H9 (cell line): ENCODE data around the gene HAND1. TPM values are rescaled to one million over a fixed set of nuclear protein-coding genes. Genes with fewer than 3 reads are reported as not detected.

Source experiments
- DNase-seq: peaks from one replicate; pipeline ENCODE4 v3.0.0-alpha.2; 2017
- H2AFZ ChIP-seq: one replicate; pipeline ENCODE4 v1.6.1; 2013; ENCODE audit warnings: mild to moderate bottlenecking, low read length, control low read depth, moderate library complexity
- H2AK5ac ChIP-seq: 2 replicates; pipeline ENCODE4 v1.6.1; 2013; ENCODE audit warnings: low read length, control low read depth, mixed read lengths; ENCODE audit not compliant: insufficient read length
- H2BK120ac ChIP-seq: one replicate; pipeline ENCODE4 v1.6.1; 2013; ENCODE audit warnings: low read depth, mild to moderate bottlenecking, low read length, control low read depth, inconsistent platforms; ENCODE audit not compliant: poor library complexity, severe bottlenecking
- H2BK12ac ChIP-seq: 2 replicates; pipeline ENCODE4 v1.6.1; 2013; ENCODE audit warnings: low read length, control low read depth, mixed read lengths, low read depth; ENCODE audit not compliant: insufficient read length
- H2BK15ac ChIP-seq: 2 replicates; pipeline ENCODE4 v1.6.1; 2013; ENCODE audit warnings: low read depth, low read length, control low read depth
- H2BK20ac ChIP-seq: one replicate; pipeline ENCODE4 v1.6.1; 2013; ENCODE audit warnings: low read depth, mild to moderate bottlenecking, low read length, control low read depth, inconsistent platforms; ENCODE audit not compliant: poor library complexity, severe bottlenecking
- H2BK5ac ChIP-seq: 2 replicates; pipeline ENCODE4 v1.6.1; 2013; ENCODE audit warnings: low read length, control low read depth, mixed read lengths; ENCODE audit not compliant: insufficient read length
- H3K14ac ChIP-seq: 2 replicates; pipeline ENCODE4 v1.6.1; 2013; ENCODE audit warnings: low read length, control low read depth; ENCODE audit not compliant: insufficient read depth
- H3K18ac ChIP-seq: 2 replicates; pipeline ENCODE4 v1.6.1; 2013; ENCODE audit warnings: low read depth, mild to moderate bottlenecking, mixed read lengths, low read length, control low read depth; ENCODE audit not compliant: insufficient read length
- H3K23ac ChIP-seq: 2 replicates; pipeline ENCODE4 v1.6.1; 2013; ENCODE audit warnings: low read length, control low read depth, mixed read lengths, low read depth; ENCODE audit not compliant: insufficient read length
- H3K23me2 ChIP-seq: 2 replicates; pipeline ENCODE4 v1.6.1; 2013; ENCODE audit warnings: low read depth, mild to moderate bottlenecking, mixed read lengths, low read length, control low read depth; ENCODE audit not compliant: insufficient read length, poor library complexity, severe bottlenecking
- H3K27ac ChIP-seq: 2 replicates; pipeline ENCODE4 v1.5.1; 2013; ENCODE audit warnings: low read length, control low read depth, mixed read lengths, low read depth; ENCODE audit not compliant: insufficient read length
- H3K27me3 ChIP-seq: 2 replicates; pipeline ENCODE4 v1.6.1; 2013; ENCODE audit warnings: low read length, control low read depth, inconsistent platforms; ENCODE audit not compliant: insufficient read depth
- H3K4ac ChIP-seq: 2 replicates; pipeline ENCODE4 v1.6.1; 2013; ENCODE audit warnings: low read depth, mild to moderate bottlenecking, control low read depth, inconsistent platforms, low read length, moderate library complexity
- H3K4me1 ChIP-seq: 2 replicates; pipeline ENCODE4 v1.6.1; 2013; ENCODE audit warnings: low read length, control low read depth, inconsistent platforms; ENCODE audit not compliant: insufficient read depth
- H3K4me2 ChIP-seq: 2 replicates; pipeline ENCODE4 v1.6.1; 2013; ENCODE audit warnings: low read length, control low read depth, mixed read lengths; ENCODE audit not compliant: insufficient read length, insufficient read depth
- H3K56ac ChIP-seq: 2 replicates; pipeline ENCODE4 v1.6.1; 2013; ENCODE audit warnings: low read depth, mild to moderate bottlenecking, mixed read lengths, low read length, control low read depth; ENCODE audit not compliant: insufficient read length
- H3K79me1 ChIP-seq: 2 replicates; pipeline ENCODE4 v1.6.1; 2013; ENCODE audit warnings: low read depth, mild to moderate bottlenecking, moderate library complexity, low read length, control low read depth, inconsistent platforms; ENCODE audit not compliant: insufficient read depth, poor library complexity, severe bottlenecking
- H3K79me2 ChIP-seq: 2 replicates; pipeline ENCODE4 v1.6.1; 2013; ENCODE audit warnings: low read length, control low read depth, inconsistent platforms; ENCODE audit not compliant: insufficient read depth
- H3K9ac ChIP-seq: 2 replicates; pipeline ENCODE4 v1.6.1; 2013; ENCODE audit warnings: low read length, control low read depth, mixed read lengths; ENCODE audit not compliant: insufficient read length; ENCODE audit errors: extremely low read depth
- H3K9me3 ChIP-seq: one replicate; pipeline ENCODE4 v1.6.1; 2013; ENCODE audit warnings: low read depth, low read length, inconsistent platforms; ENCODE audit not compliant: control insufficient read depth
- H3T11ph ChIP-seq: one replicate; pipeline ENCODE4 v1.6.1; 2013; ENCODE audit warnings: mild to moderate bottlenecking, low read length, control low read depth, inconsistent platforms
- H4K20me1 ChIP-seq: one replicate; pipeline ENCODE4 v1.6.1; 2013; ENCODE audit not compliant: control insufficient read depth, insufficient read length, insufficient read depth
- H4K5ac ChIP-seq: 2 replicates; pipeline ENCODE4 v1.6.1; 2013; ENCODE audit warnings: low read depth, mild to moderate bottlenecking, mixed read lengths, low read length, control low read depth; ENCODE audit not compliant: insufficient read length
- H4K8ac ChIP-seq: replicated peaks from 2 replicates; pipeline ENCODE4 v1.6.1; 2013; ENCODE audit warnings: low read length, control low read depth, mixed read lengths, low read depth; ENCODE audit not compliant: insufficient read length
- H4K91ac ChIP-seq: 2 replicates; pipeline ENCODE4 v1.6.1; 2013; ENCODE audit warnings: low read depth, mild to moderate bottlenecking, moderate library complexity, mixed read lengths, low read length, control low read depth; ENCODE audit not compliant: insufficient read length
- H3K27ac Mint-ChIP-seq, 3 experiments: 2 replicates in 2 of 3; 3 replicates in 1 of 3; pipeline ENCODE4 v1.8.0; 2020 to 2021; ENCODE audit warnings: mixed read lengths in 3 of 3, mild to moderate bottlenecking in 1 of 3, moderate library complexity in 1 of 3
- H3K27me3 Mint-ChIP-seq: 2 replicates; pipeline ENCODE4 v1.8.0; 2021; ENCODE audit warnings: low read depth, mild to moderate bottlenecking, moderate library complexity, mixed read lengths
- H3K36me3 Mint-ChIP-seq, 3 experiments: 2 replicates in 2 of 3; 3 replicates in 1 of 3; pipeline ENCODE4 v1.8.0; 2020 to 2021; ENCODE audit warnings: low read depth in 3 of 3, mixed read lengths in 3 of 3; ENCODE audit not compliant: insufficient read depth in 1 of 3
- H3K4me1 Mint-ChIP-seq, 2 experiments: 2 replicates each; pipeline ENCODE4 v1.8.0; 2020; ENCODE audit warnings: mixed read lengths in 2 of 2
- H3K4me3 Mint-ChIP-seq, 2 experiments: 2 replicates in 1 of 2; 3 replicates in 1 of 2; pipeline ENCODE4 v1.8.0; 2020 to 2021; ENCODE audit warnings: mild to moderate bottlenecking in 2 of 2, mixed read lengths in 2 of 2, moderate library complexity in 1 of 2
- H3K9me3 Mint-ChIP-seq, 2 experiments: 2 replicates in 1 of 2; 3 replicates in 1 of 2; pipeline ENCODE4 v1.8.0; 2020; ENCODE audit warnings: mild to moderate bottlenecking in 2 of 2, mixed read lengths in 2 of 2, moderate library complexity in 1 of 2
- CTCF ChIP-seq: fragments of 200-600 bp; sonication (generic); conservative IDR thresholded peaks from 3 replicates; pipeline ENCODE4 v1.8.0; 2021; ENCODE audit warnings: antibody characterized with exemption, mild to moderate bottlenecking
- WGBS: extraction: QIAGEN DNeasy Blood & Tissue Kit; methylation state at CpG from one replicate; pipeline ENCODE4 v1.1.7; 2013; ENCODE audit warnings: missing lambda C conversion rate, low lambda C conversion rate, mixed read lengths; ENCODE audit not compliant: insufficient read length; ENCODE audit errors: extremely low coverage; 5-methylcytosine and 5-hydroxymethylcytosine counted together
- total RNA-seq: library from RNA; stranded (reverse); gene quantifications from 2 replicates; pipeline ENCODE4 v1.2.1, GENCODE V29; 2021

HAND1 gene
- total RNA-seq, 1 experiment from 2014 or later, result not detected

GRCh38 chr5:154501566-154501965, 23.5 kb upstream of the HAND1 start:
- Histone ChIP-seq H4K91ac (no peak overlapping the region), H3K23ac (no peak overlapping the region), H3K4ac (no peak overlapping the region), H4K8ac (no peak overlapping the region), H3T11ph (no peak overlapping the region), H3K14ac (no peak overlapping the region), H2BK15ac (no peak overlapping the region), H4K5ac (no peak overlapping the region), H2AFZ (no peak overlapping the region), H3K18ac (no peak overlapping the region), H3K79me2 (no peaks in the 10 kb centered on the region), H3K4me1 (peaks cover 2% of the 10 kb centered on the region; the same call in 1 of the 2 replicates), H2BK12ac (no peak overlapping the region), H3K79me1 (no peaks in the 10 kb centered on the region), H4K20me1 (no peaks in the 10 kb centered on the region), H3K27me3 (no peaks in the 10 kb centered on the region), H3K9me3 (no peaks in the 10 kb centered on the region), H3K56ac (no peak overlapping the region), H2BK20ac (no peak overlapping the region), H2BK5ac (no peak overlapping the region), H2BK120ac (no peak overlapping the region), H3K4me2 (no peak overlapping the region), H3K27ac (no peak overlapping the region), H3K9ac (no peak overlapping the region), H3K23me2 (no peaks in the 10 kb centered on the region), H2AK5ac (no peak overlapping the region)
- Mint-ChIP-seq H3K4me3 (no peak overlapping the region), H3K4me1 (peaks cover 12 to 17% of the 10 kb centered on the region in 2 experiments), H3K27ac (no peak overlapping the region), H3K9me3 (no peaks in the 10 kb centered on the region), H3K36me3 (no peaks in the 10 kb centered on the region), H3K27me3 (peaks cover 9% of the 10 kb centered on the region)
- no peak for TF ChIP-seq CTCF
- WGBS, result no CpG with 5 or more reads among the region's 2 CpGs
- DNase-seq, result peak; percentile 79
